ENCODE data around the gene DCAF12. TPM values are rescaled to one million over a fixed set of nuclear protein-coding genes. Genes with fewer than 3 reads are reported as not detected.
"Not testable (repeated sequence)": the region's sequence is repeated elsewhere in the genome, so short reads cannot be mapped to it uniquely, and the experiment has no call there.

The DCAF12 gene
- total and polyA plus RNA-seq, 2 of the 4 experiments (the other 2 are of a cell fraction): 7.2 to 17.1 TPM

DNA sequence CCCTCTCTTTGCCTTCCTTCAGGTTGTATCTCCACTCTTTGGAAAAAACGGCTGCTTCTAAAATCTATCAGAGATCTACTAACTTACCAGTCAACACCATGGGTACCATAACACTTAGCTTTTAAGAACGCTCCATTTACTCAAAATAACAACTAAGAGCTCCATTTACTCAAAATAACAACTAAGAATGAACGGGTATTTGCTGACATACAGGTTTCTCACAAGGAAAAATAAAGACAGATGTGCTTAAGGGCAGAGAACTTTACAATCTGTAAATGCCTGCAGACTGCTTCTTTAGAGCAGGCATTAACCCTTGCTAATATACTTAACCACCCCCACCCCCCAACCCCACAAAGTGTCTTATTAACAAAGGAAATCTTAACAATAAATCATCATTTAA is 80.6 kb downstream of the DCAF12 start:
- 83% methylated on average over 1 of the region's 3 CpGs; no CpG with 5 or more reads in 1 of the 2 experiments for WGBS, 2 experiments (ENCODE audit: extremely low coverage in 2 of 2, insufficient read length in 1 of 2)
- no peak overlapping the region for H4K8ac ChIP-seq (ENCODE audit: low read depth in 2 of 2, low read length in 2 of 2)
- no peaks in the 10 kb centered on the region for H3K27me3 ChIP-seq (ENCODE audit: control insufficient read depth, insufficient read depth, low read length)
- intact Hi-C loops (cut with micrococcal nuclease): no loop called here
- H3K4me2 ChIP-seq (ENCODE audit: low read depth, low read length): no peak overlapping the region
- H3K4ac ChIP-seq (ENCODE audit: low read depth, low read length): no peak overlapping the region
- peaks cover 19% of the 10 kb centered on the region for H3K9me1 ChIP-seq (ENCODE audit: insufficient read depth, low read length)
- H2BK5ac ChIP-seq (ENCODE audit: low read depth, low read length, poor library complexity, severe bottlenecking): no peak overlapping the region
- H4K91ac ChIP-seq (ENCODE audit: insufficient read depth, low read depth, low read length): no peak overlapping the region
- no peak for TF ChIP-seq POLR2A (IDR thresholded peaks at IDR 0.05; ENCODE audit: low read depth, low read length)
- no peak for TF ChIP-seq NFE2L2 (IDR thresholded peaks at IDR 0.05; ENCODE audit: low read depth, low read length)
- TF ChIP-seq MAFK (IDR thresholded peaks at IDR 0.05; ENCODE audit: low read depth, low read length): peak; percentile 56
- TF ChIP-seq SMC3 (IDR thresholded peaks at IDR 0.05; ENCODE audit: low read depth, low read length): no peak
- no peak for TF ChIP-seq CHD1 (IDR thresholded peaks at IDR 0.05; ENCODE audit: low read depth, low read length)
- TF ChIP-seq BHLHE40 (IDR thresholded peaks at IDR 0.05; ENCODE audit: low read depth, low read length): no peak
- TF ChIP-seq ELK1 (IDR thresholded peaks at IDR 0.05; ENCODE audit: borderline replicate concordance, low read depth, low read length): no peak
- TF ChIP-seq, protein P1, sequence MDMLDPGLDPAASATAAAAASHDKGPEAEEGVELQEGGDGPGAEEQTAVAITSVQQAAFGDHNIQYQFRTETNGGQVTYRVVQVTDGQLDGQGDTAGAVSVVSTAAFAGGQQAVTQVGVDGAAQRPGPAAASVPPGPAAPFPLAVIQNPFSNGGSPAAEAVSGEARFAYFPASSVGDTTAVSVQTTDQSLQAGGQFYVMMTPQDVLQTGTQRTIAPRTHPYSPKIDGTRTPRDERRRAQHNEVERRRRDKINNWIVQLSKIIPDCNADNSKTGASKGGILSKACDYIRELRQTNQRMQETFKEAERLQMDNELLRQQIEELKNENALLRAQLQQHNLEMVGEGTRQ (IDR thresholded peaks at IDR 0.05; ENCODE audit: low read depth, low read length): no peak
- no peak overlapping the region for H4K5ac ChIP-seq (ENCODE audit: low read depth, low read length)
- no TSS peak for BruUV-seq (replicated peaks)
- peaks cover 2% of the 10 kb centered on the region; the same call in 1 of the 2 replicates for H3K36me3 ChIP-seq (ENCODE audit: control insufficient read depth, insufficient read depth, low read length)
- dilution Hi-C loops (cut with HindIII; ENCODE audit: low sequenced_read_pairs, unreplicated experiment): no loop called here
- no peak overlapping the region for H2AK9ac ChIP-seq (replicated peaks; ENCODE audit: low read depth, low read length, poor library complexity)
- H3K79me1 ChIP-seq (ENCODE audit: low read depth in 1 of 2, low read length in 2 of 2): peaks cover 21 to 56% of the 10 kb centered on the region in 2 experiments
- H3K56ac ChIP-seq (ENCODE audit: extremely low read depth, insufficient read depth, low read length): no peak overlapping the region
- H2AK5ac ChIP-seq (ENCODE audit: low read depth, low read length): no peak overlapping the region
- H3K18ac ChIP-seq (ENCODE audit: low read depth, low read length): no peak overlapping the region
- H4K20me1 ChIP-seq (ENCODE audit: insufficient read depth, low read length): peaks cover 29% of the 10 kb centered on the region
- ATAC-seq (ENCODE audit: low read depth): no peak
- no peak overlapping the region for H2BK20ac ChIP-seq (ENCODE audit: low read depth, low read length)
- no peak overlapping the region for H2AFZ ChIP-seq (replicated peaks; ENCODE audit: low read length, poor library complexity)
- in situ Hi-C loops (cut with MboI; ENCODE audit: low sequenced_read_pairs): no loop called here
- no peak overlapping the region for H3K4me3 ChIP-seq (ENCODE audit: insufficient read depth, low read depth, low read length)
- H2BK120ac ChIP-seq (ENCODE audit: low read depth, low read length): no peak overlapping the region
- no peak overlapping the region for H3K9ac ChIP-seq (ENCODE audit: low read depth, low read length)
- no peak overlapping the region for H3K27ac ChIP-seq (ENCODE audit: insufficient read depth, low read length)
- no peak overlapping the region for H3K23ac ChIP-seq (ENCODE audit: low read depth, low read length)
- peaks cover 10% of the 10 kb centered on the region for H3K4me1 ChIP-seq (ENCODE audit: control insufficient read depth, insufficient read depth, low read length)
- no peak for DNase-seq
- CTCF ChIA-PET: interaction anchor here (0.7 kb wide), 1 partner anchor 9 kb away, joined by 5 read pairs; no protein-coding TSS in a partner anchor
- no peak overlapping the region for H2BK15ac ChIP-seq (ENCODE audit: low read depth, low read length)
- no peaks in the 10 kb centered on the region for H3K9me3 ChIP-seq (ENCODE audit: control insufficient read depth, insufficient read depth, low read length)
- no peak overlapping the region for H3K14ac ChIP-seq (replicated peaks; ENCODE audit: low read depth, low read length)
- POLR2A ChIA-PET (ENCODE audit: unreplicated experiment): no interaction called here

- H3K4me2 ChIP-seq (ENCODE audit: low read depth, low read length); intact Hi-C loops (cut with micrococcal nuclease): not testable (repeated sequence)
- WGBS, 2 experiments (ENCODE audit: extremely low coverage in 2 of 2, insufficient read length in 1 of 2): no CpG with 5 or more reads among the region's 10 CpGs
Observed at GRCh38 chr9:34042074-34042473, 84.4 kb downstream of the DCAF12 start.

More at GRCh38 chr9:34042074-34042473, 84.4 kb downstream of the DCAF12 start:
- BruUV-seq (replicated peaks); H3K56ac ChIP-seq (ENCODE audit: extremely low read depth, insufficient read depth, low read length); H2BK15ac ChIP-seq (ENCODE audit: low read depth, low read length); H4K91ac ChIP-seq (ENCODE audit: insufficient read depth, low read depth, low read length); H2AFZ ChIP-seq (replicated peaks; ENCODE audit: low read length, poor library complexity); H3K4me3 ChIP-seq (ENCODE audit: insufficient read depth, low read depth, low read length); DNase-seq; H3K27me3 ChIP-seq (ENCODE audit: control insufficient read depth, insufficient read depth, low read length); in situ Hi-C loops (cut with MboI; ENCODE audit: low sequenced_read_pairs); dilution Hi-C loops (cut with HindIII; ENCODE audit: low sequenced_read_pairs, unreplicated experiment); ATAC-seq (ENCODE audit: low read depth); POLR2A ChIA-PET (ENCODE audit: unreplicated experiment); H2AK5ac ChIP-seq (ENCODE audit: low read depth, low read length); H2BK5ac ChIP-seq (ENCODE audit: low read depth, low read length, poor library complexity, severe bottlenecking); CTCF ChIA-PET; H2AK9ac ChIP-seq (replicated peaks; ENCODE audit: low read depth, low read length, poor library complexity); H3K4ac ChIP-seq (ENCODE audit: low read depth, low read length); H3K9me3 ChIP-seq (ENCODE audit: control insufficient read depth, insufficient read depth, low read length); H3K36me3 ChIP-seq (ENCODE audit: control insufficient read depth, insufficient read depth, low read length); H3K4me1 ChIP-seq (ENCODE audit: control insufficient read depth, insufficient read depth, low read length); H2BK20ac ChIP-seq (ENCODE audit: low read depth, low read length); H4K5ac ChIP-seq (ENCODE audit: low read depth, low read length); H3K23ac ChIP-seq (ENCODE audit: low read depth, low read length); H2BK120ac ChIP-seq (ENCODE audit: low read depth, low read length); H3K27ac ChIP-seq (ENCODE audit: insufficient read depth, low read length); H4K8ac ChIP-seq (ENCODE audit: low read depth in 2 of 2, low read length in 2 of 2); H3K9ac ChIP-seq (ENCODE audit: low read depth, low read length); H3K14ac ChIP-seq (replicated peaks; ENCODE audit: low read depth, low read length); H3K18ac ChIP-seq (ENCODE audit: low read depth, low read length): not testable (repeated sequence)
- peaks cover 28% of the 10 kb centered on the region for H4K20me1 ChIP-seq (ENCODE audit: insufficient read depth, low read length)
- H3K9me1 ChIP-seq (ENCODE audit: insufficient read depth, low read length): peaks cover 11% of the 10 kb centered on the region
- H3K79me1 ChIP-seq (ENCODE audit: low read depth in 1 of 2, low read length in 2 of 2): peaks cover 28 to 43% of the 10 kb centered on the region in 2 experiments
